Epithelial cell of esophagus (primary cell): ENCODE results near the gene LDLRAD2.
A peak's percentile ranks its signal among the peaks of the same experiment; 100 is the strongest.

Experiments
- DNase-seq: peaks from one replicate; pipeline ENCODE4 v3.0.0; 2010; ENCODE audit warnings: low read depth
- H3K4me3 ChIP-seq: 2 replicates; pipeline ENCODE4 v1.5.1; 2011; ENCODE audit warnings: mild to moderate bottlenecking, low read length, control low read depth
- TF ChIP-seq, protein P1 (sequence below): IDR thresholded peaks from 2 replicates; pipeline ENCODE4 v1.5.1; 2011; ENCODE audit warnings: low read depth, mild to moderate bottlenecking, low read length, control low read depth, inconsistent platforms; ENCODE audit not compliant: insufficient read depth; ENCODE audit errors: missing control alignments

LDLRAD2 gene

DNA sequence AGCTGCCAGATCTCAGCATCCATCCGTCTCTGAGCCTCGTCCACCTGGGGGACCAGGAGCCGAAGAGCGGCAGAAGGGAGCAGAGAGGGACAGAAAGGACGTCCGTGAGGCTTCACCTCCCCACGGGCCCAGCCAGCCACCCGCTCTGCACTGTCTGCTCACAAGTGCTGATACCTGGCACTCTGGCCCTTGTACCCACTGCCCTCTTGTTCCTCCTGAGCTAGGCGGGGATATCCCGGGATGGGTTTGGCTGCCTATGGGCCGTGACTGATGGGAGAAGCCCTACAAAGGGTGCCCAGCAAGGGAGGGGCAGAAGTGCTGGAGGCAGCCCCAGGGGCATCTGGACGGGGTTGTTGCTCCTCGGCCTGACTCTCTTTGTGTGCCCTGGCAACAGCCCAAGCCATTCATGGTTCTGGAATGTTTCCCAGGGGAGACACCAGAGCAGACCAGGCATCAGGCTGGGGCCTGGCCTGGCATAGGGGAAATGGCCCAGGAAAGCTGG is 57.6 kb downstream of the LDLRAD2 start:
- no peak overlapping the region for H3K4me3 ChIP-seq
- TF ChIP-seq, protein P1, sequence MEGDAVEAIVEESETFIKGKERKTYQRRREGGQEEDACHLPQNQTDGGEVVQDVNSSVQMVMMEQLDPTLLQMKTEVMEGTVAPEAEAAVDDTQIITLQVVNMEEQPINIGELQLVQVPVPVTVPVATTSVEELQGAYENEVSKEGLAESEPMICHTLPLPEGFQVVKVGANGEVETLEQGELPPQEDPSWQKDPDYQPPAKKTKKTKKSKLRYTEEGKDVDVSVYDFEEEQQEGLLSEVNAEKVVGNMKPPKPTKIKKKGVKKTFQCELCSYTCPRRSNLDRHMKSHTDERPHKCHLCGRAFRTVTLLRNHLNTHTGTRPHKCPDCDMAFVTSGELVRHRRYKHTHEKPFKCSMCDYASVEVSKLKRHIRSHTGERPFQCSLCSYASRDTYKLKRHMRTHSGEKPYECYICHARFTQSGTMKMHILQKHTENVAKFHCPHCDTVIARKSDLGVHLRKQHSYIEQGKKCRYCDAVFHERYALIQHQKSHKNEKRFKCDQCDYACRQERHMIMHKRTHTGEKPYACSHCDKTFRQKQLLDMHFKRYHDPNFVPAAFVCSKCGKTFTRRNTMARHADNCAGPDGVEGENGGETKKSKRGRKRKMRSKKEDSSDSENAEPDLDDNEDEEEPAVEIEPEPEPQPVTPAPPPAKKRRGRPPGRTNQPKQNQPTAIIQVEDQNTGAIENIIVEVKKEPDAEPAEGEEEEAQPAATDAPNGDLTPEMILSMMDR = no peak
- DNase-seq = peak; percentile 95

DNA sequence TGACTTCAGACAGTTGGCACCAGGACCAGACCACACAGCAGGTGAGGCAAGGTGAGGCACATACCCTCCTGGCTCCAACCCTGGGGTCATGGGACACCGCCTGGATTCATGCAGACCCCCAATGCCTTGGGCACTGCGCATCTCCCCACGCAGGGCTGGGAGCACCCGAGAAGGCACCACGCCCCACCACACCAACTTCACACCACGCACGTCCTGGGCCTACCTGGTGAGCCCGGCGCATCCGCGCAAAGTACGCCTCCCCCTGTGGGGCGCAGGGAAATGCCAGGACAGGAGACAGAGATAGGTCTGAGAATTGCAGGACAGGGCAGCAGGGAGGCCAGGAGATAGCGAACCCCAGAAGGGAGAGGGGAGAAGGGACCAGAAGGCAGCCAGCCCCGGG is 58.5 kb downstream of the LDLRAD2 start:
- H3K4me3 ChIP-seq = no peak overlapping the region
- no peak for DNase-seq

DNA sequence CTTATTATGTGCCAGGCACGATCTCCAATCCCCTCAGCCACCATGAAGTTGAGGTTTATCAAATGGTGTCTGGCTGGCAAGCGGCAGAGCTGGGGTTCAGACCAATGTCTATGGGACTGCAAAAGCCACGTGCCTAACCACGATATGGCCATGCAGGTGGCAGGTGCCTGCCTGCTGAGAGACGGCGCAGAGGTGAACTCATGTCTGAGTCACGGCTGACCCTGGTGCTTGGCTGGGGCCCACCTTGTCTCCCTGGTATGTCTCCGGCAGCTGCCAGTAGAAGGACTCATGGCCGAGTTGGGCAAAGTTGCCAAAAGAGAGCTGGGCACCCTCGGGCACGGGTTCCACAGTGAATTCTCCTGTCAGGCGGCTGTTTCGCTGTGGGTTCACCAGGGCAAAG is 59.9 kb downstream of the LDLRAD2 start:
- no peak overlapping the region for H3K4me3 ChIP-seq
- DNase-seq = peak; percentile 77
- TF ChIP-seq, protein P1 = no peak

More for the DNA sequence above, 58.5 kb downstream of the LDLRAD2 start:
- TF ChIP-seq, protein P1 = no peak

DNA sequence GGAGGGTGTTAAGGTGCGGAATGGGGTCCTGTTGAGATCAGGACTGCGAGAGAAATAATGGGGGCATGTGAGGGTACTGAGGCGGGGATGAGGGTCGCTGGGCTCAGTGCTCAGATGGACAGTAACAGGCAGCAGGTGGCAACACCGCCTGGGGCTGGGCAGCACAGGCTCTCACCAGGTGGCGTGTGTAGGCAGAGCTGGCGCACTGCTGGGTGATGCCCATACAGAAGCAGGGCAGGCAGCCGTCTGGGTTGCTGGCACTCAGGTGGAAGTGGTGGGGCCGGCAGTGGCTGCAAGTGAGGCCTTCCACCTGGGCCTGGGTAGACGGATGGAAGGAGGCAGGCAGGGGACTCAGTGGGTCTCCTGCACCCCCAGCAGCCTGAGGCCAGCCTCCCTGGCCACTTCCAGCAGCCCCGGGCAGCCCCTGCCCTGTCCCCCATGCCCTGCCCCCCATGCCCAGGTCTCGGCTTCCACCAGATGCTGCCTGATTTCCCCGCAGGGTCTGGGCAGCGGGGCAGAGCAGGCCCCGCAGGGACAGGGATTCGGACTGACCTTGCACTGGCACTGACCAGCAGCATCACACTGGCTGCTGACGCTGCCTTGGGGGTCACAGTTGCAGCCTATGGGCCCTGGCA is 60.5 kb downstream of the LDLRAD2 start:
- TF ChIP-seq, protein P1 = no peak
- peak; percentile 23 for DNase-seq
- no peak overlapping the region for H3K4me3 ChIP-seq

DNA sequence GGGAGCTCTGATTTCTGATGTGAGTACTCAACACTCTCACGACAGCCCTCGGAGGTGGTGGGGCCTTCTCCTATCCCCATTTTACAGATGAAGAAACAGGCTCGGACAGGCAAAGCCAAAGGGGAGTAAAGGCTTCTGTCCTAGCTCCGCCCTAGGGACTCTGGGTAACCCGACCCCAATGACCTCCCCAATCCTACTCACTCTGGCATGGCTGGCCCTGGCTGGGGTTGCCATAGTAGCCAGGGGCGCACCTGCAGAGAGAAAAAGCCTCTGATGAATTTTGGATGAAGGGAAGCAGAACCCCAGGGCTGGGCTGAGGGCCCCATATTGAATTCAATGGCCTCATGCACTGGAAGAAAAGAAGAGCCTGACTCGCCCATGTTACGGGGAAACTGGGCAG is 61.1 kb downstream of the LDLRAD2 start:
- no peak overlapping the region for H3K4me3 ChIP-seq
- TF ChIP-seq, protein P1 = no peak
- DNase-seq = no peak

DNA sequence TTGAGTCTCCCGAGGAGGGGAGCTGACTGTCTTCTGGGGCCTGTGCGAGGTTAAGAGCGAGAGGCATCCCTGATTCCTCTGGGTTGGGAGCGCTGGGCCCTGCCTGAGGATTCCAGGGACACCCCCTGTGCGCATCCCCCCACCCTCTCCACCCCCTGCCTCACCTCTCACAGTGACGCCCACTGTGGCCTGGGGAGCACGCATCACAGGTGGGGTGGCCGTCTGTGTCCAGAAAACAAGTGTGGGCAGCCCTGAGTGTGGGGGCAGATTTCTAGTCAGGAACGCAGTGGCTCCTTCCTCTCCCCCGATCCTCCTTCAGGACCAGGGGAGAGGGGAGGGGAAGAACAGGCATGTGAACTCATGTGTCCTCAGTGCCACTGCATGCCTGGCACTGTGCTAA is 61.7 kb downstream of the LDLRAD2 start:
- TF ChIP-seq, protein P1 = no peak
- DNase-seq = no peak
- no peak overlapping the region for H3K4me3 ChIP-seq

DNA sequence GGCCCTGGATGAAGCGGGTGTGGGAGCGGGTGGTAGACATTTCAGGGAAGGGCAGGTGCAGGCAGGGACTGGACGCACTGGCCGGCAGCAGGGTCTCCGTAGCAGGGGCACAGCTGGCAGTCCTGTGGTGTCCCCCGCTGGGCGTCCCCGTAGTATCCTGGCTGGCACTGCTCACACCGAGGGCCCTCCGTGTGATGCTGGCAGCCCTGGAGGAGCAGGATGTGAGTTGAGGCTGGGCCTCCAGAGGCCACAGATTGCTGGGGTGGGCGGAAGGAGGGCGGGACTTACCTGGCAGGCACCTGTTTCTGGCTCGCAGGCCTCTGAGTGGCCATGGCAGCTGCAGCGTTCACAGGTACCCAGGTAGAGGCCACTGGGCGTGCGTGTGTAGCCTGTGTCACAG is 62.3 kb downstream of the LDLRAD2 start:
- no peak for DNase-seq
- TF ChIP-seq, protein P1 = no peak
- no peak overlapping the region for H3K4me3 ChIP-seq
